HG03521 (cell line): Measurements from ENCODE around the gene B9D1.

ENCODE experiments used
- ATAC-seq: cut with Tn5 transposase; IDR thresholded peaks from one replicate; pipeline ENCODE4 v1.9.1; 2021; ENCODE audit warnings: mild to moderate bottlenecking, moderate library complexity; ENCODE audit not compliant: unreplicated experiment

Gene B9D1

DNA sequence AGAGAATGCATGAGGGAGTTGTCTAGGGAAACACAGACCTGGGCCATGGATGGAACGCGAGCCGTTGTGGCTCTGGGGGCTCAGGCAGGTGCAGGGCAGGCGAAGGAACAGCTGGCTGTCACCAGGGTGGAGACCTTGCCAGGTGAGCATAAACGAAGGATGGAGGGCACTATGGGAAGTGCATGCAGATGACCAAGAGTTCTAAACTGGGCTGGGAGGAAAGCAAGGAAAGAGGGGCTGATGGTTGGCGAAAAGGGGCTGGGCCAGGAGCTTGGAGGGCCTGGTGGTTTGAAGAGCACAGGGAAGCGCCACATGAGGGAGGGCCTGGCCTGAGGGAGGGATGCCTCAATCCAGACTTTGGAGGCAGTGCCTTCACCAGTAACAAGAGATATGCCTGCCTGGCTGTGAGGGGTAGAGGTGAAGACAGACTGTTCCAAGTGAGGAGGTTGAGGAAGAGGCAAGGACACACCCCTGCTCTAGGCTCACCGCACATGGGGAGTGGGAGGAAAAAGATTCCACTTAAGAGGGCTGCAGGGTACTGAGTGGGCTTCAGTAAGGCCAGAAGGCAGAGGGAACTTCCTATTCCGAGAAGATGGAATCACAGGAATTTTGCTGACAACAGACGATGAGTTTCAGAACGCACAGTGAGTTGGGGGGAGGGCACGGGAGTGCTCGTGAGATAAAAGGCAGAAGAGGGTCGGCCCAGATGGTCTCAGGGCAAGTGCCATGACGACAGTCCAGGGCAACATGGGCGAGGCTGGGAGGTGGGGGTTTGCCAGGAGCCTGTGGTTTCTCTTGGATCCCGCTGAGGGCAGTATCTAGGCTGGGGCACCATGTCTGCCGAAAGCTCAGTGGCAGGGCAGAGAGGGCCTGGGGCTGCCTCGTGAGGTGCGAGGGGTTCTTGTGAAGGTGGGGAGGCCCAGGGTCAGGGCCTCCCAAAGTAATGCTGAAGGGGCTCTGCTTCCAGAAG lies 20.6 kb downstream of the B9D1 start:
- ATAC-seq, result no peak

DNA sequence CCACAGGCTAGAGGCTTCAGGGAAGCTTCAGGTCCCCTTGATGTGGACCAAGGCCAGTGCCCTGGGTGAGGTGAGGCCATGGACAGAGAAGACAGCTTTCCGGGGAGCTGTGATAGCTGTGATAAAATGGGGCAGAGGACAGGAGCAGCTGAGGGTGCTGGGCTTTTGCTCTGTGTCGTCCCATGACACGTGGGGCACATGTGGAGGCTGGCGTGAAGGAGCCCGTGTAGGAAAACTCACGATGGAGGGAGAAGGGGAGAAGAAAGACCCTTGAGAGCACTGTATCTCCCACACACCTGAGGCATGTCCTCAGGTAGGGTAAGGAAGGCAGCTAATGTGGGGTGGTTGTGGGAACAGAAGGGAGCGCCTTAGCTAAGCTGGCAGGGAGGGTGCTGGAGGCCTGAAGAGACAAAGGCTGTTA lies 21.3 kb downstream of the B9D1 start:
- ATAC-seq, result no peak

DNA sequence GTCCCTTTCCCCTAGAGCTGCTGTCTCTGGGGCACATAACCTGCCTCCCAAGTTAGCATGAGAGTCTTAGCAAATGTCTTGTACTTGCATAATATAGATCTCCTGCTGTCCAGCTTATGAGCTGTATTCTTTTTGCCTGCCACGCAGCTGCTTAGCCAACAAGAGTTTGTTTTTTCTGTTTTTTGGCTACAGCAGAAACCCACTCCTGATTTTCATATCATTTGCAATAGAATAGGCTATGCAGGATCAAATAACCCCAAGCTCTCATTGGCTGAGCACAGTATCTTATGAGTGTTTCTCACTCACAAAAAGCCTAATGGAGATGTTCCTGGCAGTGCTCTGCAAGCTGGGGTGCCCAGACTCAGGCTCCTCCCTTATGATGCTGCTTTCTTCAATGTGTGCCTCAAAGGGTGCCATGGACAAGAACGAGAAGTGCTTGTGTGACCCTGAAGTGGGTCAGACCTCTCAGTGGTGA lies 23.1 kb downstream of the B9D1 start:
- no peak for ATAC-seq

DNA sequence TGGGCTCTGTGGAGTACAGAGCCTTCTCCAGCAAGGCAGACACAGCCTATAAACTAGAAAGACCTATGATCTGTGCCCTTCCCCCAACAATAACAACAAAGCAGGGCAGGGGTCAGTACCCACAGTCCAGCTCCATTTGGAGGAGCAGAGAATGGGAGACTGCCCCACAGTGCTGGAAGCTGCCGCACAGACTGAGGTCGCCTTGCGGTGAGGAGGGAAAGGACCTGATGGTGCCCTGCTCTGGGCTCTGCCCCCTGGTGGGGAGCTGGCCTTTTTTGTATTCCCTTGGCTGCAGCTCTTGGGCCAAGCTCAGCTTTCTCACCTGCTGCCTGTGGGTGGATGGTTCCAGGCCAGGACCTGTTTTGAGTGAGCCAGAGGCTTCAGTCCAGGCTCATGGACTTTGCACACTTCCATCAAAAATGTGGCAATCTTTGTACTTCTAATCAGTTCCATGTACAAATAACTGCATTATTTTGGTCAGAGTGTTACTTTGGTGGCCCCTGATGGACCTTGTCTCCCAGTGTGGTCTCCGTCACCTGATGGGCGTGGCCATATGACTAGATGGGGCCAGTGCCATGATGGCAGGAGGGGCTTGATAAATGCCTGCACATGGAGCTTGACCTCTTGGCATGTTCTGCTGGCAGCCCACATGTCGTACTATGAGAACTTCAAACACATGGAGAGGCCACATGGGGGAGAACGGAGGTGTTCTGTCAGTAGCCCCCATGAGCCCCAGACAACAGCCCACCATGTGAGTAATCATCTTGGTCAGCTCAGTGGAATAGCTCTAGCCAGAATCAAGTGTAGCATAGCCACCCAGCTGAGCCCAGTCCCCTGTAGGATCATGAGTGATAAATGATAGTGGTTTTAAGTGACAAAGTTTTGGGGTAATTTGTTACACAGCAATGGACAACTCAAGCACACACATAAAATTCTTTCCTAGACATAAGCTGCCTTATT lies 24.2 kb downstream of the B9D1 start:
- no peak for ATAC-seq

DNA sequence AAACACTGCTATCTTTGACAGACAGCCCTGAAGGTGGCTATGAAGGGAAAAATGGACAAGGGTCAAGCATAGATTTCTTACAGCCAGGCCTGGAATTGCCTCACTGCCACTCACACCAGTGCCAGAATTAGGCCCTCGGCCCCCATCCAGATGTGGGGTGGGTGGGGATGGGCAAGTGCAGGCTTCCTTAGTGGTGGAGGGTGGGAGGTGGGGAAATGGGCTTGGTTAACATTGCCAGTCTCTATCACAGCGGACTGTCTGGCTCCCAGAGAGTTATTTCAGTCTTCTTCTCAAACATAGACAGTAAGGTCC lies 24.9 kb downstream of the B9D1 start:
- ATAC-seq, result no peak

GRCh38 chr17:19336938-19337711 lies 25.4 kb downstream of the B9D1 start:
- ATAC-seq, result no peak

DNA sequence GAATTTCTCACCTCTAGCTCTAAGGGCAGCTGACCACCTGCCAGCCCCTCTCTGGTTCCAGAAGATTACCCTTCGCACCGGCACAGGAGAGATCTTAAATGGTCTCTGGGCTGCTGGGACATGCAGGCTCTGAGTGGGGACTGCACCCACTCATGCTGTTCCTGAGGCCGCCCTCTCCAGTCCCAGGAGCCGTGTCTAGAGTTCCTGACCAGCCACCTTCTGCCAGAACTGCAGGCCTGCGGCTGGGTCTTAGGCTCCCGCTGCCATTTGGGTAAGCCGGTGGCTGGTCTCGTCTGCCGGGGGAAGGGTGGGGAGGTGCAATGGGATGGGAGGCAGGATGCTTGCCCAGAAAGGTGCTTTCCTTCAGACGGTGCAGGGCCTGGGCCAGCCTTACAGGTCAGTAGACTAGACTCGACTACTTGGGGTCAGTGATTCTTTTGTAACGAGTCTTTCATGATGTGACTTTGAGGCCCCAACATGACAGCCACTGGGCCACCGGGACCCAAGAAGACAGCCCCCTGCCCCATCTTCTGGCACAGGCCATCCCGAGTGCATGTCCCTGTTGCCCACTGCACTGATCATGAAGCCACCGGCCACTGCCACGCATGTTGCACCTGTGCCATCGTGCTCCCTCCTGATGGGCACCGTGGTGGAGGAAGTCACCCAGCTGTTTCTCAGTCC lies 26.4 kb downstream of the B9D1 start:
- ATAC-seq, result no peak

GRCh38 chr17:19334331-19334730 lies 28.2 kb downstream of the B9D1 start:
- no peak for ATAC-seq

- no peak for ATAC-seq
Measured at GRCh38 chr17:19333736-19334290, 28.7 kb downstream of the B9D1 start.

- no peak for ATAC-seq
Measured at GRCh38 chr17:19333132-19333440, 29.4 kb downstream of the B9D1 start.

DNA sequence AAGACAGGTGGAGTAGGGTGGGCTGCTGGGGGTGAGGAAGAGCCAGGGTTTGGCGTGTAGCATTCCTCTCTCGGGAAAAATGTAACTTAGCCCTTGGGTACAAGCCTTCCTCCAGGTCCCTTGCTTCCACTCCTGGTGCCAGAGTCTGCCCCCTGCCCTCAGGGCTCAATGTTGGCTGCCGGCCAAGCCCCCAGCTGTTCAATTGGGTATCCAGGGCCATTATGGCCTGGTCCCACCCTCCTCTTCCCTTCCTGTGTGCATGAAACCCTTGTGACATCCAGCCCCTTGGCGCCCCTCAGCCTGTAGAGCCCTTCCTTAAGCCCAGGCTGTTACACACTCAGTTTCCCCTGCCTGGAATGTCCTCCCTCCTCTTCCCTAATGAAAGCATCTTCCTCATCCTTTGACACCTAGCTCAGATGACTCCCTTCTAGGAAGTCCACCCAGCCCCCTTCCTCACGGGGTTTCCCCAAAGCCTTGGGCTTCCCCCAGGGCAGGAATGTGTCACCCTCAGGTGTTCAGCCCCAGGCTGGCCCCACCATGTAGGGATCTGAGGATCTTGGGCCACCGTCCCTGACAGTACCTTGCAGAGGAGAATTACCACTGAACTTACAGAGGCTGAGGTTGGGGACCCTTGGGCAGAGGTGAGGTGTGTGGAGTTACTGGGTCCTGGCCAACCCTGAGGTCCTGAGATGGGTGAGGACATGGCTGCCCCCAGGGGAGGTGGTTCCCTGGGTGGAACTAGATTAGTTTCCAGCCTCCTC lies 30.0 kb downstream of the B9D1 start:
- ATAC-seq, result no peak

DNA sequence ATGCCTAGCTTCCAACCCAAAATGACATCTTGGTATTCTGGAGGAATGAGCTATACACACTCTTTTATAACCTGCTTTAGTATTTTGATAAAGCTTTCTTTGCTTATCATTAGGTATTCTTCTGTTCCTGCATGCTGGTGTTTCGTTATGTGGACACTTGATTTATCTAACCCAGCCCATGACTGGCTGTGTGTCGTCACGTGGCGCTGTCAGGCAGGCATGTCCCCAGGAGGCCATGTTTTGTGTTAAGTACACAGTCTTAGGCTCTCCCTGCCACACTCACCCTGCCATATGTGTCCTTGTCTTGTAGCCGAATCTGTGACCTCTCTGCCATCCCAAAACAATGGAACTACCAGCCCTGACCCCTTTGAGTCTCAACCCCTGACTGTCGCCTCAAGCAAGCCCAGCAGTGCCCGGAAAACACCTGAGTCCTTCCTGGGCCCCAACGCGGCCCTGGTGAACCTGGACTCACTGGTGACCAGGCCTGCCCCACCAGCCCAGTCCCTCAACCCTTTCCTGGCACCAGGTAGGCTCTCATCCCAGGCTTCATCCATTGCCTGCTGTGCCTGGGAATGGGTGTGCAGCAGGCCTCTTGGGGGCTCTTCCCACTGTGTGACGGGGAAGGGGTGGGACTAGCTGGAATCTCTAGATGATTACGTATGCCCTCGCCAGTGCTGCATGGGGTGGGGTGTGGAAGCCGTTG lies 30.8 kb downstream of the B9D1 start:
- no peak for ATAC-seq

DNA sequence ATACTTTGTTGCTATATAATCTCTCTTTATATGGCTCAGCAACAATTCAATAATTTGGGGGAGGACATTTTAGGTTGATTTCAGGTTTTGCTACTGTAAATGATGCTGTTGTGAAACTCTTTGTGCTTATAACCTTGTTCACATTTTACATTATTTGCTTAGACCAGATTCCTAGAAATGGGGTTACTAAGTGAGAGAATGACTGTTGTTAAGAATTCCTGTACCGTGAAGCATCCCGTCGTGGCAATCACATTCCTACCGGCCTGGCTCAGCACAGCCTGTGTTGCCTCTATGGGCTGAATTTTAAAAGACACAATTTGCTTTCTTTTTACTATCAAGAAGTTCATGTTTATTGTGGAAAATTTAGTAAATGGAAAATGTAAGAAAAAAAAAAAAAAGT lies 31.4 kb downstream of the B9D1 start:
- ATAC-seq, result no peak

GRCh38 chr17:19330271-19330670 lies 32.3 kb downstream of the B9D1 start:
- no peak for ATAC-seq

DNA sequence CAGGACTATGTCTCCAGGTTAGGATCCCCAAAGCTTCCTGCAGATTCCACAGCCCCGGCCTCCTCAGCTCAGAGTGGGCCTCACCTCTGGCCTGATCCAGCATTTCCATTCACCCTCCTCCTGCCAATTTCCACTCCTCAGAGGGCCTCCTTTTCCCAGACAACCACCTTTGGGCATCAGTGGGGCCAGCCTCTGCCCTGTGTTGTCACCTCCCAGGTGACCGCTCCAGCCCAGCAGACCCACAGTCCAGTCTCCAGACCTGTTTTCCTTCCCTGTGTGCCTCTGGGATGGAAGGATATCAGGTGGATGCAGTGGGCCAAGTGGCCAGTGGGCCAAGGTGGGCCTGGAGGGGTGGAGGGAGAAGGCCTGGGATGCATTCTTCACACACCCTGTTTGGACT lies 32.7 kb downstream of the B9D1 start:
- no peak for ATAC-seq

DNA sequence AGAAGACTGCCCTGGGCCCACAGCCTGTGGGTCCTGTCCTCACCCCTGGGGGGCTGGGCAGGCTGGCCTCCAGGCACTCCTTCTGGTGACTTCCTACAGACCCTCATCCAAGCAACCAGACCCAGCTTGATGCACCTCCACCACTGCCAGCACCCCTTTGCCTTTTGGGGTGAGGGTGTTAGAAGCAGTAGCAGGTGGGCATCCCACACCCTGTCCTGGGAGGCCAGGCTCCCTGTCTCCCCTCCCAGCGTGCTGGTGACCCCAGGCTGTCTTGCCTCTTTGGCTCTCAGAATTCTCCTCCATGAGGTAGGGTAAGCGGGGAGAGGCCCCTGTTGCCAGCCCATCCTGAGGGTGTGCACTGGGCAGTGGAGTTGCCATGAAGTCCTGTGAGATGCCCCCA lies 33.4 kb downstream of the B9D1 start:
- ATAC-seq, result no peak

GRCh38 chr17:19328441-19329061 lies 34.0 kb downstream of the B9D1 start:
- no peak for ATAC-seq

DNA sequence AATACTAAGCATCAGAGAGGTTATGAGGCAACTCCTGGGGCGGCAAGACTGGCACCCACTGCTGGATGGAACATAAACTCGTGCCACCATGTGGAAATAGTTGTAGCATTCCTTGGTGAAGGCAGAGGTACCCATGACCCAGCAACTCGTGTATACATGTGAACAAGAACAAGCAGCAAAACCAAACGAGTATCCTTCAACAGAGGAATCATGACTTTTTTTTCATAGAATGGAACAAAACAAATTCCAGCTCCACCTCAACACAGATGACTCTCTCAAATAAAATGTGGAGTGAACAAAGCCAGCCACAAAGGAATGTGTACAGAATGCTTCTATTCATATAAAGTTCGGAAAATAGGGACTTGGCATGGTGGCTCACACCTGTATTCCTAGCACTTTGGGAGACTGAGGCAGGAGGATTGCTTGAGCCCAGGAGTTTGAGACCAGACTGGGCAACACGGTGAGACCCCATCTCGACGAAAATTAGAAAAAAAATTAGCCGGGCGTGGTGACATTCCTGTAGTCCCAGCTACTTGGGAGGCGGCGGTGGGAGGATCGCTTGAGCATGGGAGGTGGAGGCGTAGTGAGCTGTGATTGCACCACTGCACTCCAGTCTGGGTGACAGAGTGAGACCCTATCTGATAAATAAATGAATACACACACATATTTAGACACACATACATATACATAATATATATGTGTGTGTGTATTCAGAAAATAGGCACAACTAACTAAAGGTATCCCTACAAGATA lies 35.3 kb downstream of the B9D1 start:
- no peak for ATAC-seq
